OCI-LY3 (cell line): ENCODE results near the gene CDH23.
A peak's percentile ranks its signal among the peaks of the same experiment; 100 is the strongest.

ENCODE experiments used
- EZH2phosphoT487 ChIP-seq: fragments of 200-600 bp; shearing (Covaris generic); IDR thresholded peaks from 2 replicates; pipeline ENCODE4 v1.6.1; 2018; ENCODE audit warnings: antibody characterized with exemption, mixed run types, low read depth
- TF ChIP-seq, protein P1 (sequence below): fragments of 200-600, 300-600 bp; sonication (generic); IDR thresholded peaks from 2 replicates; pipeline ENCODE4 v1.5.1; 2014; ENCODE audit warnings: antibody characterized with exemption, low read length, low read depth

DNA sequence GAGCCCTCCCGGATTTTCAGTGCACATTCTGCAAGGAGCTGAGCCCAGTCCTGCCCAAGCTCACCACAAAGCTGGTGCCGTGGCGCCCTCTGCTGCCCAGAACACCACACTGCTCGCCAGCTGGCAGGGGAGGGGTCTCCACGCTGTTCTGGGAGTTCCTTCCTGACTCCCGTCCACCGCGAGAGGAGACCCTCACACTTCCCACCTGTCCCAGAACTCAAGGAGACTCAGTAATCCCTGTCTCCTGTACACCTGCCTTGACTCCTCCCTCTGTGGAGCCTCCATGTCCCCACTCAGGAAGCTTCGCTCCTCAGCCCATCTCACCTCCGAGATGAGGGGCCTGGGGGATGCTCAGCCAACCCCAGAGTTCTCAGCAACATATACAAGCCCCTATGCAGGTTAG lies 311.6 kb downstream of the CDH23 start:
- TF ChIP-seq, protein P1, sequence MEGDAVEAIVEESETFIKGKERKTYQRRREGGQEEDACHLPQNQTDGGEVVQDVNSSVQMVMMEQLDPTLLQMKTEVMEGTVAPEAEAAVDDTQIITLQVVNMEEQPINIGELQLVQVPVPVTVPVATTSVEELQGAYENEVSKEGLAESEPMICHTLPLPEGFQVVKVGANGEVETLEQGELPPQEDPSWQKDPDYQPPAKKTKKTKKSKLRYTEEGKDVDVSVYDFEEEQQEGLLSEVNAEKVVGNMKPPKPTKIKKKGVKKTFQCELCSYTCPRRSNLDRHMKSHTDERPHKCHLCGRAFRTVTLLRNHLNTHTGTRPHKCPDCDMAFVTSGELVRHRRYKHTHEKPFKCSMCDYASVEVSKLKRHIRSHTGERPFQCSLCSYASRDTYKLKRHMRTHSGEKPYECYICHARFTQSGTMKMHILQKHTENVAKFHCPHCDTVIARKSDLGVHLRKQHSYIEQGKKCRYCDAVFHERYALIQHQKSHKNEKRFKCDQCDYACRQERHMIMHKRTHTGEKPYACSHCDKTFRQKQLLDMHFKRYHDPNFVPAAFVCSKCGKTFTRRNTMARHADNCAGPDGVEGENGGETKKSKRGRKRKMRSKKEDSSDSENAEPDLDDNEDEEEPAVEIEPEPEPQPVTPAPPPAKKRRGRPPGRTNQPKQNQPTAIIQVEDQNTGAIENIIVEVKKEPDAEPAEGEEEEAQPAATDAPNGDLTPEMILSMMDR: peak; percentile 89
- no peak for TF ChIP-seq EZH2phosphoT487
